Measurements from ENCODE around the gene SCYGR5.

Gene SCYGR5

DNA sequence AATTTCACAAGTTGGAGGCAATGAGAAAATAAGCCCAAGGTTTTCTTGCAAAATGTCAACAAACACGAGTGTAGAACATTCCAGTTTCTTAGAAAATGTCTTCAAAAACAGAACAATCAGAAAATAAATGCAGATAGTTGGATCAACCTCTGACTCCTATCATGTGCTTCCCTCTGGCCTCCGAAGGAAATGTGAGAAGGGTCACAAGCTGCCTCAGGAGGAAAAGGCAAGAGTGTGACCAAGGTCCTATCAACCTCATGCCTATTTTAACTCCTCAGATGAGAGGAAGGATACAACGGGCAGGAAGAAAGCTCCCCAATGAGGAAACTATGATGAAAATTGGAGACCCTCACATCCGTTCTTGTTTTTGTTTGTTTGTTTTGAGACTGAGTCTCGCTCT lies 7.9 kb downstream of the SCYGR5 start:
- DNase-seq = no peak

- no peak for DNase-seq
These were observed 11.3 kb downstream of the SCYGR5 start for GRCh38 chr2:227677928-227678327.

GRCh38 chr2:227684258-227684657 lies 17.7 kb downstream of the SCYGR5 start:
- no peak for DNase-seq

DNA sequence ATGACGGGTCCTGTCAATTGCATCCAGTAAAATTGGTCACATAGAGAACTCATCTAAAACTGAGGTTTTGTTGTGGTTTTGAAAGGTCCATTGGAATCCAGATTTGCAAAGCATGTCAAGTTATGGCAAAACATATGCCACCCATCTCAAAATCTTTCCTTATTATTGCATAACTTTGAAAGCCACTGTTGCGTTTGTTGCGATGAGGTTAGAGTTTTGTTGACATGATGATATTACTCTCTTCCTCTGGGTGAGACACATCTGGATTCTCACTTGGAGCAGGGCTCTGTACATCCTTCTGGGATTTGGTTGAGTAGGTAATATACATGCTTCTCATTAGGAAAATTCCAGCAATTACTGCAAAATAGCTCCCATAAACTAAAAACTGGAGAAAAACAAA lies 20.6 kb downstream of the SCYGR5 start:
- DNase-seq = no peak

DNA sequence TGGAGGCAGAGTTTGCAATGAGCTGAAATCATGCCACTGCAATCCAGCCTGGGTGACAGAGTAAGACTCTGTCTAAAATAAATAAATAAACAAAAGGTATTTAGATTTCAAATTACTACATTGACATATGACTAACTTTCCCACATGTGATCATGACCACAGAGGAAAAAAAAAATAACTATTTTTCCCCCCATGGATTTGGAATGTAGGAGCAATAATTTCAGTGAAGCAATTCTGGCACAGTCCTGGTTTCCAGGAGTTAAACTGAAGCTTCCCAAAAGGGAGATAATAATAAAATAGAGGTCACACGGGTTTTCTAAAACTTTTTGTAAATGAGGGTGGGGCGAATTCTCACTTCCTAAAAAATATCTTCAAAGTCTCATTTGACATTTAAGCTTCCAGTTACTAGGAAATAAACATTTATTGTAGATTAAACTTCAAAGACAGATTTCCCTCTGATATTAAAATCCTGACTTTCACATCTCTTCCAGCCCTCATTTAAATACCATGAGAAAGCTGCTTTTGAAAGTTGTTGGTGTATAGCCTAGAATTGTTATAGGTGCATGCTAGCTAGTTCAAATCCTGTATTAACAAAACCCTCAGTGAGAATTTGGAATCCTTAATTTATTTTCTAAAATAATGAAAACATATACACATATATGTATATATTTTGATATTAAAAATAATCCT lies 30.5 kb downstream of the SCYGR5 start:
- DNase-seq = no peak

GRCh38 chr2:227701556-227701955 lies 35.0 kb downstream of the SCYGR5 start:
- DNase-seq = no peak

GRCh38 chr2:227703280-227703732 lies 36.7 kb downstream of the SCYGR5 start:
- no peak for DNase-seq

- DNase-seq = no peak
These were observed 37.4 kb downstream of the SCYGR5 start for GRCh38 chr2:227703961-227704360.

DNA sequence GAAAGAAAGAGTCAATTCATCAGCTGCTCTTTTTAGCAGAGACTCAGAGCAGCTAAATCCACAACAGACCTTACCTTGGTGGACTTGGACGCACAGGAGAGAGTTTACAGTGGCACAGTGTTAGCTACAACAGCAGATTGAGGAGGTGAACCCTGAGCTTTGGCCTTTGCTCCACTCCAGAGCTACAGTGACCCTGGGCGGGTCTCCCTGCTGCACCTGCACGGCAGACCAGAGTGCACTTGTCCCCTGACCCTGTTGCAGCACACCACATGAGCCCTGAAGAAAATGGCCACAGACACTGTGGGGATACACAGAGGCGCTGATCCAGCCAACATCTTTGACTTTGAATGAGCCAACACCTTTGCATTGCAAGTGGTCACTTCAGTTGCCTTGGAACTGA lies 40.3 kb downstream of the SCYGR5 start:
- no peak for DNase-seq

DNA sequence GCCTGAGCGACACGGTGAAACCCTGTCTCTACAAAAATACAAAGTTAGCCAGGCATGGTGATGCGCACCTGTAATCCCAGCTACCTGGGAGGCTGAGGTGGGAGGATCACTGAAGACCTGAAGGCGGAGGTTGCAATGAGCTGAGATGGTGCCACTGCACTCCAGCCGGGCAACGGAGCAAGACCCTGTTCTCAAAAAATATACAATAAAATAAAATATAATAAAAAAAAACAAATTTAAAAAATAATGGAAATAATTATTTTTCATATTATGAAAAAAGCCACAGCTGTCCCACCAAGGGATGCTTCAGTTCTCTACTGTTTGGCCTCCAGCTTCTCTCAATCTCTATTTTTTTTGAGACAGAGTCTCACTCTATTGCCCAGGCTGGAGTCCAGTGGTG lies 40.8 kb downstream of the SCYGR5 start:
- DNase-seq = no peak

DNA sequence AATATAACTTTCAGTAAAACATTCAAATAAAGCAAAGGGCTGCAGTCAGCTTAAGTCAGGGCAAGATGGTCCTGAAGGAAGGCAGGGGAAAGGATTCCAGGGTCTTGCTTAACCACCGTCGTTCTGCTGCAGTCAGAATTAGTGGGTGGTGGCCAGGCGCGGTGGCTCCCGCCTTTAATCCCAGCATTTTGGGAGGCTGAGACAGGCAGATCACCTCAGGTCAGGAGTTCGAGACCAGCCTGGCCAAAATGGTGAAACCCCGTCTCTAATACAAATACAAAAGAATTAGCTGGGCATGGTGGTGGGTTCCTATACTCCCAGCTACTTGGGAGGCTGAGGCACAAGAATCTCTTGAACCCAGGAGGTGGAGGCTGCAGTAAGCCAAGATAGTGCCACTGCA lies 44.4 kb downstream of the SCYGR5 start:
- no peak for DNase-seq

DNA sequence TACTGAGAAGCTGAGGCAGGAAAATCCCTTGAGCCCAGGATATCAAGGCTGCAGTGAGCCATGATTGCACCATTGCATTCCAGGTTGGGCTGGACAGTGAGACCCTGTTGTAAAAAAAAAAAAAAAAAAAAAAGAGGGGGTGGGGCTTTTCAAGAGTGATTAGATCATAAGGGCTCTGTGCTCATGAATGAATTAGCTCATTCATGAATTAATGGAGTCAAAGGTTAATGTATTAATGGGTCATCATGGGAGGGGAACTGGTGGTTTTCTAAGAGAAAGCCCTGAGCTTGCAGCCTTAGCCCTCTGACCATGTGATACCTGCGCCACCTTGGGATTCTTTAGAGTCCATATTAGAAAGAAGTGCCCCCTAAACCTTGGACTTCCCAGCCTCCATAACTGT lies 46.7 kb downstream of the SCYGR5 start:
- DNase-seq = no peak

- DNase-seq = no peak
These were observed 49.9 kb downstream of the SCYGR5 start for GRCh38 chr2:227716501-227716900.
